HFF-Myc (cell line): ENCODE results near the gene ARMH1.
"Not testable (repeated sequence)": the region's sequence is repeated elsewhere in the genome, so short reads cannot be mapped to it uniquely, and the experiment has no call there.

ENCODE experiments used
- DNase-seq: peaks from one replicate; pipeline ENCODE4 v3.0.0-alpha.2; 2011; ENCODE audit warnings: low read depth; ENCODE audit errors: extremely low read depth
- H3K4me3 ChIP-seq: replicated peaks from 2 replicates; pipeline ENCODE4 v1.5.1; 2011; ENCODE audit warnings: low read depth, mild to moderate bottlenecking, control low read depth, low read length
- TF ChIP-seq, protein P1 (sequence below): IDR thresholded peaks from 2 replicates; pipeline ENCODE4 v1.5.1; 2012; ENCODE audit warnings: mild to moderate bottlenecking, low read depth, low read length, control low read depth; ENCODE audit errors: missing control alignments

ARMH1 gene

DNA sequence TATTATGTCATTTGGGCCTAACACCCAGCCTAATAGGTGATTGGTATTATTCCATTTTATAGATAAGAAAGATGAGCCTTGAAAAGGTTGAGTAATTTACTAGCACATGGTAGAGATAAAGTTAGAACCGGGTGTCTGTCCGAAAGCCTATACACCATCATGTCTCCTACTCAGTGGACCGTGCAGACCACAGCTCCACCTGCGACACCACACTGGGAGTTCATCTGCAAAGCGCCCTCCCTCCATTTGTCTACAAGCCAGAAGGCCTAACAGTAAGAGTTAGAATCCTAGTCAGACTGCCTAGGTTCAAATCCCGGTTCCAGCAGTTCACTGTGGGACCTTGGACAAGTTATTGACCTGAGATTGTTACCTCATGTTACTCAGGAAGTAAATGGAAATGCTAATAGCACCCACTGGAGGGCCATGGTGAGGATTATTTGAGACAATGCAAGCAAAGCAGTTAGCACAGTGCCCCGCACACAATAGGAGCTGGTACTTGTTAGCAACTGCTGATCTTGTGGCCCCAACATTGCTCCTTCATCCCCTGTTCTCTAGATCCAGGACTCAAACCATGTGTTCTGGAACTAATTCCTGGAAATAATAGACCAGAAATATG lies 20.5 kb downstream of the ARMH1 start:
- H3K4me3 ChIP-seq: no peak overlapping the region
- no peak for DNase-seq
- TF ChIP-seq, protein P1, sequence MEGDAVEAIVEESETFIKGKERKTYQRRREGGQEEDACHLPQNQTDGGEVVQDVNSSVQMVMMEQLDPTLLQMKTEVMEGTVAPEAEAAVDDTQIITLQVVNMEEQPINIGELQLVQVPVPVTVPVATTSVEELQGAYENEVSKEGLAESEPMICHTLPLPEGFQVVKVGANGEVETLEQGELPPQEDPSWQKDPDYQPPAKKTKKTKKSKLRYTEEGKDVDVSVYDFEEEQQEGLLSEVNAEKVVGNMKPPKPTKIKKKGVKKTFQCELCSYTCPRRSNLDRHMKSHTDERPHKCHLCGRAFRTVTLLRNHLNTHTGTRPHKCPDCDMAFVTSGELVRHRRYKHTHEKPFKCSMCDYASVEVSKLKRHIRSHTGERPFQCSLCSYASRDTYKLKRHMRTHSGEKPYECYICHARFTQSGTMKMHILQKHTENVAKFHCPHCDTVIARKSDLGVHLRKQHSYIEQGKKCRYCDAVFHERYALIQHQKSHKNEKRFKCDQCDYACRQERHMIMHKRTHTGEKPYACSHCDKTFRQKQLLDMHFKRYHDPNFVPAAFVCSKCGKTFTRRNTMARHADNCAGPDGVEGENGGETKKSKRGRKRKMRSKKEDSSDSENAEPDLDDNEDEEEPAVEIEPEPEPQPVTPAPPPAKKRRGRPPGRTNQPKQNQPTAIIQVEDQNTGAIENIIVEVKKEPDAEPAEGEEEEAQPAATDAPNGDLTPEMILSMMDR: no peak

DNA sequence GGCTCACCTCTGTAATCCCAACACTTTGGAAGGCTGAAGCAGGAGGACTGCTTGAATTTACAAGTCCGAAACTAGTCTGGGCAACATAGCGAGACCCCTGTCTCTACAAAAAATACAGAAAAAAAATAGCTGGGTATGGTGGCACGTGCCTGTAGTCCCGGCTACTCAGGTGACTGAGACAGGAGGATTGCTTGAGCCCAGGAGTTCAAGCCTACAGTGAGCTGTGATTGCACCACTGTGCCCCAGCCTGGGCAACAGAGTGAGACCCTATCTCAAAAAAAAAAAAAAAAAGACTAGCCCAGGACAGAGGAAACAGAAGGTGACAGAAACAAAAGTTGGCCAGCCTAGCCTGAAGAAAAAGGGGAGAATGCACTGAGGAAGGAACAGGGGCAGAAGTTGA lies 21.2 kb downstream of the ARMH1 start:
- no peak for DNase-seq
- TF ChIP-seq, protein P1: no peak
- no peak overlapping the region for H3K4me3 ChIP-seq

DNA sequence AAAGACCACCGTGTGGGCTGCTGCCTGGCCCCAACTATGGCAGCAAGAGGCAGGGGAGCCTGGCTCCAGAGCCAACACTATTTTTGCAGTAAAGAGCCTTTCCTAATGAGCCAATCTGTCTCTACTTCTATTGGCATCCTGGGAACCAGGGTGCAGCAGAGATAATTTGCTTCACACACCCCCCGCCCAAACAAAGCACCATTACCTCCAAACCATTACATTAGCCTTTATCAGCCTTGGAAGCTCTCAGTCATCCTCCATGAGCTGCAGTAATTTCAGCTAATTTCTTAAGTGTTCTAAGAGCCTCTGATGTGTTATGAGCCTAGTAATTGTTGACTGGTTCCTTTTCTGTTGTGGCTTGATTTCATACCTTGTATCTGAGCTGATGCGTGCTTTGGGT lies 21.6 kb downstream of the ARMH1 start:
- no peak overlapping the region for H3K4me3 ChIP-seq
- TF ChIP-seq, protein P1: no peak
- no peak for DNase-seq

DNA sequence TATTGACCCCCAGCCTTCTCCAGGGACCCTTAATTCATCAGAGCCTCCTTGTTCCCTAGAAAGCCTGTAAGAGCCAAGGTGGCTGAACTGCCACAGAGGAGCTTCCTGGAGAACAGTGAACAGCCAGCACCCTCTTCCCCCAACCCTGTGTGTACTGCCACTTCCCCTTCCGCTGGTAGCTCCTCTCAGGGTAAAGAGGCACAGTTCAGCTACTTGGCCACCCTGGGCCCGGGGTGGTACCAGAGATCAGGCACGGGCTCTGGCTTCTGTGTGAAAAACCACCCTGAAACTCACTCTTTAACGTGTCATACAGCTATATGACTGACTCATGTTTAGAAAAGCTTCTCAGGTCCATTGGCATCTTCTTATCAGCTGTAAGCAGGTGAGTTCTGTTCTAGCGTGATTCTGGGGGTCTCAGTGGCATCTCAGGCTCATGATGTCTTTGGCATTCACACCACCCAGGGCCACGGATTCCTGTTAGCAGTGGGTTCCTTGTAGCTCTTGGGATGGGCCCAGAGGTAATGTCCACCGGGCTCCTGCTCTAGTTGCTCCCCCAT lies 22.4 kb downstream of the ARMH1 start:
- no peak overlapping the region for H3K4me3 ChIP-seq
- no peak for DNase-seq
- TF ChIP-seq, protein P1: no peak

DNA sequence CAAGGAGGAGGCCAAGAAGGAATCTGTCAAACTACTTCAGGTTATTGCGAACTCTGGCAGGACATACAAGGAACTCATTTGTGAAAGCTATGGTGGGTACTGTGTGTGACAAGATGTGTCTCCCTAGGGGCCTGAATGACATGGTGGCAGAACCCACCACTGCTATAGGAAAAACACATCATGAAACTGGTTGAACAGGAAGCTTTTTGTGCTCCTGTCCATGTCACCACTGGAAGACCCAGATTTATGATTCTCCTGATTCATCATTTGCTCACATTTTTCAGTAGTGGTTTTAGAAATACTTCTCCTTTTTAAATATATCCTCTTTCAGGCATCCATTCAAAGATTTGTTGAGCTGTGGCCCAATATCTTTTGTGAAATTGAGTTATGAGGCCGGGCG lies 23.6 kb downstream of the ARMH1 start:
- no peak for DNase-seq
- TF ChIP-seq, protein P1: no peak

DNA sequence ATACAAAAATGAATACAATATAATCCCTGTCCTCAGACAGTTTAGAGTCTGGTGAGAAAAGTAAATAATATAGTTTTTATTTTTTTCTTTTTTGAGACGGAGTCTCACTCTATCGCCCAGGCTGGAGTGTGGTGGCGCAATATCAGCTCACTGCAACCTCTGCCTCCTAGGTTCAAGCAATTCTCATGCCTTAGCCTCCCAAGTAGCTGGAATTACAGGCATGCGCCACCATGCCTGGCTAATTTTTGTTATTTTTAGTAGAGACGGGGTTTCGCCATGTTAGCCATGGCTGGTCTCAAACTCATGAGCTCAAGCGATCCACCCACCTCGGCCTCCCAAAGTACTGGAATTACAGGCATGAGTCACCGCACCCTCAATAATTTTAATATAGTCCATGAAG lies 24.9 kb downstream of the ARMH1 start:
- DNase-seq, H3K4me3 ChIP-seq: not testable (repeated sequence)

More for the DNA sequence above, 23.6 kb downstream of the ARMH1 start:
- no peak overlapping the region for H3K4me3 ChIP-seq

DNA sequence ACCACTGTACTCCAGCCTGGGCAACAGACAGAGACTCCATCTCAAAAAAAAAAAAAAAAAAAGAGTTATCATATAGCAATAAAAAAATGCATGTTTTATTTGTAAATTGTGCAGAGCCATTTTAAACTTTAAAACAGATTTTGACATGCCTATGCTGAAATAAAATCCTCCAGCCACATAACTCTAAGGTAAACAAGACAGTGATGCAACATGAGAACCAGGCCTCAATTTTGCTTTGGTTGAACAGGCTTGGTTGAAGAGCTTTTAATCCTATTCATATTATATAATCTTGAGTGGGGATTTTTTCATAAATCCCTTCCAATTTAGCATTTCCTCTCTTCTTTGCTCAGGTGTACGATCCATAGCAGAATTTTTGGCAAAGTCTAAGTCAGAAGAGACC lies 26.1 kb downstream of the ARMH1 start:
- TF ChIP-seq, protein P1: no peak
- no peak overlapping the region for H3K4me3 ChIP-seq
- DNase-seq: no peak
